Stimulated activated CD8-positive, alpha-beta memory T cell treated with anti-CD3 and anti-CD28 coated beads, Interleukin-4, amount 100 ng/mL, for 4 hours (primary cell): Measurements from ENCODE around the gene DYSF.

Experiments
- DNase-seq, 2 donors: peaks; one replicate each; pipeline ENCODE4 v3.0.0-alpha.2; 2020; ENCODE audit warnings: low read depth in 2 of 2, low spot score in 1 of 2

The DYSF gene

DNA sequence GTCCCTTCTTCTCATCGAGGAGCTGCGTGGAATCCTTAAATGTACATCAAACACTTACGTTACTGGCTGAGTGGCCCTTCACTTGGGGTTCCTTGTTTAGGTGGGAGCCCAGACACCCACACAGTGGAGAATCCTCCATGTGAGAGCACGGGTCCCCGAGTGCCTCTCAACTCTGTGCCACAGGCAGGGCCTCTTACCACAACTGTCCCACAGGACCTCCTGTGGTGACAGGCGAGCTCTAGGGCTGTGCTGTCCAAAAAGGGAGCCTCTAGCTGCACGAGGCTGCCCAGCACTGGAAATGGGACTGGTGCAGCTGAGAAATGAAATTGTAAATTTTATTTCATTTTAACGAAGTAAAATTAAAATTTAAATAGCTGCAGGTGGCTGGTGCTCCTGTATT, 145.7 kb downstream of the DYSF start:
- no peak for DNase-seq

DNA sequence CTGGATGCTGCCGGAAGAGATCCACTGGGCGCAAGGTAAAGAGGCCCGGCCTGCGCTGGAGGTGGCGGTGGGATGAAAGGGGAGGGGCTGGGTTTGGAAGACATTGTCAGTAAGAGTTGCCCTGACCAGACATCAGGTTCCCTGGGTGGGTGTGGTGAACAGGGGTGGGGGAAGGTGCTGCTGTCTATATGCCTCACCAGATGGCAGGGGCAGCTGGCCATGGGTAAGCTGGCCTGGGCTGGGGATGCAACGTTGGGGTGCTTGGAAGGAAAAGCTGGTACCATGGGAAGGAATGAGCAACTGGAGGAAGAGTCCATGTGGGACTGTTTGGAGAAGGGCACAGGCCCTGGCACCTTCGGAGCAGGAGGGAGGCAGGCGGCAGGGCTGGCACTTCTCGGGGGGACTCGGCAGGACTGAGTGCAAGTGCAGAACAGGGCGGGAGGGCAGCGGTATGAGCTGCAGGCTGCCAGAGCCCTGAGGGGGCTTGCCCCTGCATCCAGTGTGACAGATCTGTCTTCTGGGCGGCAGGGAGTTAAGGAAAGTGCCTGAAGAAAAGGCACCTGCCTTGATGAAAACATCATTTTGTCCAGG, 146.4 kb downstream of the DYSF start:
- no peak for DNase-seq

DNA sequence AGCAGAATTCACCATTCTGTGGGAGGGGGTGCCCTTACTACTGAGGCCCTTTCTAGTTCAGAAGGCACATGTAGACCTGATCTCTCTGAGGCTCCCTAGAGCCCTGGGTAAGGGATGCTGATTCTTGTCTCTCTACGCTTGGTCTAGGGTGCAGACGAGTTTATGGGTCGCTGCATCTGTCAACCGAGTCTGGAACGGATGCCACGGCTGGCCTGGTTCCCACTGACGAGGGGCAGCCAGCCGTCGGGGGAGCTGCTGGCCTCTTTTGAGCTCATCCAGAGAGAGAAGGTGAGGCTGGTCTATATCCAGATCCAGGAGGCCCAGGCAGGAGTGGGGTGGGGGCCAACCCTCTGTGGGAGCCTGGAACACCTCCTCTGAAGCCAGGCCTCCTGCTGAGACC, 147.2 kb downstream of the DYSF start:
- DNase-seq = no peak

DNA sequence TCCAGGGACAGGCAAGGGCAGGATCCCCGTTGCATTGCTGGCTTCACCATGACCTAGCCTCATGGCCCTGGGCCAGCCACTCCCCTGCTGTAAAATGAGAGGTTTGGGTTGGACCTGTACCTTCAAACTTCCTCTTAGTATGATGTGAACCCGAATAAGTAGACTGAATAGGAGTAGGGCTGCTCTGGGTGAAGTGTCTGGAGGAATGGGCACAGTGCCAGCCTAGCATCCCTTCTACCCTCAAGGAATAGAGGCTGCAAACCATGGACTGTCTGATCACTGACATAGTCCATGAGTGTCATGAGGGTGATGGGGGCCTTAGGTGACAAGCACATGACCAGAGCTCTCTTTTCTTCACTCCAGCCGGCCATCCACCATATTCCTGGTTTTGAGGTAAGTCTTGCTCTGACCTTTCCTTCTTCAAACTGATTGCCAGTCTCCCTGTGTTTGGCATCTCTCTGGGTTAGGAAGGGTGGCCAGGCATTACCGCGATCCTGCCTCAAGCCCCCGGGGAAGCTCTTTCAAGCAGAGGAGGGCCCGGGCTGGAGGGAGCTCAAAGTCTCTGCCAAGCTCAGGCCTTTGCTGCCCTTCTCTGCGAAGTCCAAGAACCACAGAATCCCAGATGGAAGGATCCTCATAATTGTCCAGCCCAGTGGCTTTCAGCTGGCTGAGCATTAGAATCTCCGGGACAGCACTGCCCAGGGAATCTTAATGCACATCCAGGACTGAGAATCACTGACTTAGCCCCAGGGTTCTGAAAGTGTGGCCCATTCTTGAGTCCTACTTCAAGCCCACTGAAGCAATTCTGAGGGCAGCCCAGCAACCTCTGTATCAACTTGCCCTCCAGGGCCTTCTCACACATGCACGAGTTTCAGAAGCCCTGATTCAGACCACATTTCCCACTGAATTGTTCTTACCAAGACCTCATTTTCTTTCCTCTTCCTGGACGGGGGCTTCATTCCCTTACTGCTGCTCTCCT, 148.1 kb downstream of the DYSF start:
- DNase-seq = no peak

DNA sequence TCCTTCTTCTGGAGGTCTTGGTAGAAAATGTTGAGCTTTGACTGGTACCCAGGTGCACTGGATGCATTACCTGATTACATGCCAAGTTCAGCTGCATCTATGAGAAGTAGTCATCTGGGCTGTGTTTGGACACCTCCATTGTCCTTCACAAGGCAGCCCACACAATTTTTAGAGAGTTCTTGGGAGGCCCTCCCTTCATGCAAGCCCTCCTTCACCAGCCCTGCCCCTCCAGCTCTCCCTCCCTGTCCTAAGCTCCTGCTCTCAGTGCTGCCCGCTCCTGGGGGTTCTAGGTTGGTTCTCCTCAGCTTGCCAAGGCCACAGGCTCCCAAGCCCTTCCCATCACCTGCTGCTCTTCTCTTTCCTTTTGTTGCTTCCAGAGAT, 148.7 kb downstream of the DYSF start:
- no peak for DNase-seq

DNA sequence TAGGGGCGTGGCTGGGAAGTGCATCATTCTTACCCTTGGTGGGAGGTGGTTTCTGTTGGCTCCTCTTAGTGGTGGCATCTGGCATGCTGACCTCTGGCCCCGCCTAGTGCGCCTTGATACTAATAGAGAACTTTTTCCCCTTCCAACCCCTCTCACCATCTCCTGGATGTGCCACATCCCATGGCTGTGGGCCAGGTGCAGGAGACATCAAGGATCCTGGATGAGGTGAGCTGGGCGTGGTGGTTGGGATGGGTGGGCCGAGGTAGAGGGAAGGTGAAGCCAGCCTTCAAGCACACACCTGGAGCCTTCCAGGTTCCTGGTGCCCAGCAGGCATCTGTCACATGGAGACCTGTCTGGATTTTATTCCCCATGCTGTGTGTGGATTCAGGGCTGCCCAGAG, 149.2 kb downstream of the DYSF start:
- no peak for DNase-seq

DNA sequence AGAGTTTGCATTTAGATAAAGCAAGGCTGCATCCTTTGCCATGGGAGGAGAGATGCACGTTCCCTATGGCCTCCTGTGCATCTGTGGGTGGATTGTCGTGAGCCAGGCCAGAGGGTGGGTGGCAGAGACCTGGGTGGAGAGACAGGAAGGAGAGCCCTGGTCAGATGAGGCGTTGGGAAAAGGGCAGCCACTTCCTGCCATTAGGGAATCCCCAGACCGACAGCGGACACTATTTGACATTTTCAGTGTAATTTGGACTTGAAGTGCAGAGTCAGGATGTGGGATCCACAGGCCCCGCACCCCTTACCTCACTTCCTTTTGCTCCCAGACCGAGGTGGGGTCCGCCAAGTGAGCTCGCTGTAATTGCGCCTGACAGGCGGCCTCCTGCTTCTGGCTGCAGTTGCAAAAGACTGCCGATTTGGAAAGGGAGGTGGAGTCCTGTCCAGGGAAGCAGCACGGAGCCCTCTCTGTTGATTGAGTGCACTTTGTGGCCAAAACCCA, 150.0 kb downstream of the DYSF start:
- DNase-seq = no peak

DNA sequence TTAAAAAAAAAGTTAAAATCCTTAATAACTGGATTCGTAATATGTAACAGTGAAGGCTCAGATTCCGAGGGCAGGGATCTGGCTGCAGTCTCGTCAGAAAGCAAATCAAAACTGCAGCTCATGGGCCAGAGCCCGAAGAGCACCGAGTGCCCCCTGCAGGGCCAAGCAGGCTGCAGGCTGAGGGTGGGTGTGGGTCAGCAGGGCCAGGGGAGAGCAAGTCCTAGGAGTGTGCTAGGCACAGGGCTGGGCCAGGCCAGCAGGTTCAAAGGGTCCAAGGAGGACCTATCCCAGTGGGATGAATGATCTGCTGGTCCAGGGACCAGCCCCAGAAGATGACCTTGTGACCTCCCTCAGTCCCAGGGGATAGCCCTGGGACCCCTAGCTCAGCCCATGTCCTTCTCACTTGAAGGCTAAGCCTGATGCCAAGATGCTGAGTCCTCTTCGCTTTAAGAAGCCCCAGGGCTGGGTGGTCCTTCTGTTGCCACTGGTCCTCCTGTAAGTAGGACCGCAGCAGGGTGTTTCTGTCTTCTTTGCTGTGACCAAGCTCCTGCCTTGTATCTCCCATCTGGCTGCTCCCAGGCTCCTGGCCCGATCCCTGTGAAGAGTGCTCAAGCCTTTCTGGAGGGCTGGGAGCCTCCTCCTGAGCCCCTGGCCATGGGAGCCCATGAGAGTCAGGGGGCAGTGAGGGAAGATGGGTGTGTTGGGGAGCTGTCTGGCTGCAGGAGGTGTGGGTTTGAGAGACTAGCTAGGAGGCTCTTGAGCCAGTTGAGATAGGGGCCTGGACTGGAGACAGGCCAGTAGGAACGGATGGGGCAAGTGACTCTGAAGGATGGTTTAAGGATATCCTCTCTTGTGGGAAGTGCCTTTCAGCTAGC, 150.7 kb downstream of the DYSF start:
- DNase-seq = no peak

DNA sequence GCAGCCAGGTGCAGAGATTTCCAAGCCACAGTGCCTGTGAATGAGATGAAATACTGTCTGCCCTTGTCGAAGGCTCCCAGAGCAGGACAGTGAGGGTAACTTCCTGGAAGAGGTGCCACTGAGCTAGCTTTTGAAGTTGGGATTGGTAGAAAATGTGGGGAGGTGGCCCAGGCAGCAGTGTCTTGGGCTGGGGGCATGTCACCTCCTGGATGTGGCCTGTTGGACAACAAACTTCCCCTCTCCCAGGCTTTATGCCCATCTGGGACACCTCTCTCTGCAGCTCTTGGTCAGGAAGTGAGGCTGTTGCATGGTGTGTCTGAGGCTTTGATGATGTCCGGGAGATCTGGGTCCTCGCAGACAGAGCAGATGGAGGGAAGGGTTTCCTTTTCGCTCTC, 151.4 kb downstream of the DYSF start:
- DNase-seq = no peak

DNA sequence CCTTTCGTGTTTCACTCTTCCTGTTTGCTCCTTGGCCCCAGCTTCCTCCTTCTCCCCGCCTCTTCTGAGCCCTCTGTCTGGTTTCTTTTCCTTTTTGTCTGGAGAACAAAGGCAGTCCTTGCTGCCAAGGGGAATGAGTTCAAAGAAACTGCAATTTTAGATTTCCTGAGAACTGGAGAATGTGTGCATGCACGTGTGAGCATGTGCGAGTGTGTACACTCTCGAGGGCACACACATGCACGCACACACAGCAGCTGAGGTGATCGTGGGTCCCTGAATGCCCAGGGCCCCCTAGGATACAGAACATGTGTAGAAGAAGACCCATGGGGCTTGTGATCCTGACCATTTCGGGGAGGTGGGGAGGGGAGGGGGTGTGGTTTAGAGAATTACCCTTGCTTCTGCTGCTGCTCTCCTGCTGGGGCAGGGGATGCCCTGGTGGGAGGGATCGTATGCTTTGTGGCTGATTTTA, 151.8 kb downstream of the DYSF start:
- no peak for DNase-seq

DNA sequence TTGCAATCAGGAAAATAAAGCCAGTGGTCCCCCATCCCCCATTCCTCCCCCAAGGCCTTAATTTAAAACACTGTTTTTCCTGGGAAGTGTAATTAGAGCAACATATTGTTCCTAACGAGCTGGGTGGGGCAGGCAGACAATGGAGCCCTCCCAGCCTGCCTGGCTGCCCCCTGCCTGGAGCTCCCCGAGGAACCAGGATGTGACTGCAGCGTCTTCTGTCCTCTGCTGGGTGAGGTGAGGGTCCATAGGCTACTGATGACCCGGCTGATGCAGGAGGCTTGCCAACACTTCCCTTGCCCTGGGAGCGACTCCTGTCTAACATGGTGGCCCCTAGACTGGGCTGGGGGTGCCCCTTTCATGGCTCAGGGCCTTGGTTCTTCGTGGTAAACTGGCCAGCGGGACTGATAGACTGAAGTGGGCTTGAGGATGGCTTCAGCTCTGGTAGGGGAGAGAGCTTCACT, 152.4 kb downstream of the DYSF start:
- DNase-seq = no peak

DNA sequence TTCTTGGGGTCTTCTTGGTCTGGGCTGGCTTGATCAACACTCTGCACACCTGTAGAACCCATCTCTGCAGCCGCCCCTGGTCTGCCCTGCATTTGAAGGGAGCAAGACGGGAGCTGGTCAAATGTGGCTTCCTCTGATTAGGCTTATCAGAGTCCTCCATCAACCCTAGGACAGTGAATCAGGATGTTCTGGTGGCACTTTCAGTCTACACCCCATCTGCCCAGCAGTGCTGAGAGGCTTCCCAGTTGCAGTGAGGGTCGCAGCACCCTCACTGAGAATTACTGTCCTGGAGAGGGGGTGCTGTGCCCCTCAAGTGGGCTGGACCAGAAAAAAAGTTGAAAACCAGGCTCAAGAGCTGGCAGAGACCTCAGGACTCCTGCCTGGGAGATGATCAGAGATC, 152.9 kb downstream of the DYSF start:
- DNase-seq = no peak

DNA sequence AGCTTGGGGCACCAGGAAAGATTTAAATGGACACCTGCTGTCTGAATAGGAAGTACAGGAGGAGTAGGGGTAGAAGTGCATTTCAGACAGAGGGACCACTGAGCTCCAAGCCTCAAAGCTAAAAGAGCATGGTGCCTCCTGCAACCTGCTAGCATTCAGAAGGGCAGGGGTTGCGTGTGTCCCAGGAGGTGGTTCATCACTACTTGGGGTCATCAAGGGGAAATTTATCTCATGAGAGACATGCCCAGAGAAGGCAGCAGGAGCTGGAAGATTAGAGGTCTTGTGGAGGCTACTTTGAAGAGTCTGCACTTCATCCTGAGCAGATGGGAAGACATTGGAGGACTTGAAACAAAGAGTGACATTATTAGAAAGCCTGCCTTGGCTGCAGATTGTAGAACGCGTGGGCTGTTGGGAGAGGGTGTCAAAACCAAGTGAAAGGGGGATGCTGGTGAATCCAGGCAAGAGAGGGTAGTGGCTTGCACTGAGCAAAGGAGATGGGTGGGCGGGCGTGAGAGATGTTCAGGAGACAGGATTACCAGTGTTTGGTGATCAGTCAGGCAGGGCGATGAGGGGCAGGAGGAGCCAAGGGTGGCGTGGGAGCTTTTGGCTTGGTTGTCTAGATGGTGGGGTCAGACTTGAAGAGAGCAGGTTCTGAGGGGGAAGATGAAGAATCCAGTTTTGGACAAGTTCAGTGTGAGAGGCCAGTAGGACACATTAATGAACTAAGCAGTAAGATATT, 154.0 kb downstream of the DYSF start:
- DNase-seq = no peak

DNA sequence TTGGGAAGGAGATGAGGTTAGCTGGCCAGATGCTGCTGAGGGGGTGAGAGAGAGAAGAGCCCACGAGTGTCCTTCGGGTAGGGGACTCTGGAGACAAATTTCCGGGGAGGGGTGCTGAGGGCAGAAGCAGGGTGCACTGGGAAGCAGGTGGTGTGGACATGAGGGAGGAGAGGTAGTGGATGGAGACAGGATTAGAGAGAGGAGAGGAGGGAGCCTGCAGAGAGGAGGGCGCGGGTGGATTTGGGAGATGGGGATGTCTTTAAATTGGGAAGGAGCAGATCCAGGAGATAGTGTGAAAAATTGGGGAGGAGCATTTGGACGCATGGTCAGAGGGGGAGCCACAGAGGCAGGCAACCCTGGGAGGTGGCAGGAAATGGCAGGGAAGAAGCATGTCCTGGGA, 154.7 kb downstream of the DYSF start:
- DNase-seq = no peak

DNA sequence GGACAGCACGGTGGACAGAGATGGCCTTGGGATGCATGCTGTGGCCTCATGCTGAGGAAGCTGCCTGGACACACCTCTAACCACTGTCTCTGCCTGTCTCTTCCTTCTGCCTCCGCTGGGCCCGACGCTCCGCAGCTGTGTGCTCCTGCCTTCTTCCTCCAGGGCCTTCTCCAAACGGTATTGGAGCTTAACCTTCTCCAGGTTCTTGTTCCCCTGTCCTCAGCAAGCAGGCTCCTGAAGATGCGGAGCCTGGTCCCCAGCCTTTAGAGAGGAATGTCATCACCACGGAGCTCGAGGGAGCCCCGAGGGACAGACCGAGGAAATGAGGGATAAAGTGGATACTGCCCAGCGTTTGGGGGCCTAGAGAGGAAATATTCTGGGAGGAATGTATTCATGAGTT, 155.1 kb downstream of the DYSF start:
- DNase-seq = no peak

DNA sequence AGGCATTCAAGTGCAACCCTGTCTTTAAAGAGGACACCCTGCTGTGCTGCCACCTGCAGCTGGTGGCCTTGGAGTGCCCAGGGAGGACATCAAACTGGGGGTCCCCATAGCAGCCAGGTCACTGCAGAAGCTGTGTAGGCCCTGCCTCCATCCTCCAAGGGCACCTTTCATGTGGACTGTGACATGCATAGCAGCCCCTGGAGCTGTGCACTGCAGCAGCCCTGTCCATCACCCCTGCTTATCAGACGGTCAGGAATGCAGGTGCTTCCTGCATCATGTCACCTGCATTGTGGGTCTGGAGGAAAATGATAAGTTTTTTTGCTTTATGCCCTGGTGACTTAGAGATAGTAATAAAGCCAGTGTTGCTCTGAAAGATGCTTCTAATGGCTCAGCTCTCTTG, 155.7 kb downstream of the DYSF start:
- DNase-seq = no peak

DNA sequence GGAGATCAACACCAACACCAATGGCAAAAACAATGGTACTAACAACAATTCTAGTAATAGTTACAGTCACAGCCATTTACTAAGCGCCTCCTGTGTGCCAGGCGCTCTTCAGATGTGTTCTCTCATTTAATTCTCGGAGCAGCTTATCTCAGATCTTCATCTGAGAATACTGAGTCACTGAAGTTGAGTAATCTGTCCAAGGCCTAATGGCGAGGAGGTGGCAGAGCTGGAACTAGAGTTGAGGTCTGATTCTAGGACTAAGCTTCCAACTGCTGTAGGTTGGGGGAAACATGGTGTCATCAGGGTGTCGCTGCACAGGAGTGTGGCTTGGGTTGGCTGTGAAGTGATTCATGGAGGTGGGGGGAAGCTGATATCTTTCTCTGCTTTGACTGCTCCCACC, 156.1 kb downstream of the DYSF start:
- no peak for DNase-seq

DNA sequence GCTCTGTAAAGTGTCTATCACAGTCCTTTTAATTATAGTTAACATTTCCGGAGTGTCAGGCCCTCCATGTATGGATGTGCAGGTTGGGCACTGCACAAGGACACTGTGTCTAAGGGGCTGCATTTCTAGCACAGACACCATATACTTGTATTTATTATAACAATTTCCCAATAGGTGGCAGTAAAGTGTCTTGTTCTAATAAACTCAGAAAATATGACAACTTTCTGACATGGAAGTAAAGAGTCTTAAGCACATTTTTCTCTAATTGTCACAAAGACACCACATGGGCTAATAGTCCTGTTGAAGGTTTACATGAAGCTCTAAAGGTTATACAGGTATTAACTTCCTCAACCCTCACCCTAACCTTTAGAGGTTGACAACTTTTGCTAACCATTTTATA, 156.6 kb downstream of the DYSF start:
- no peak for DNase-seq

DNA sequence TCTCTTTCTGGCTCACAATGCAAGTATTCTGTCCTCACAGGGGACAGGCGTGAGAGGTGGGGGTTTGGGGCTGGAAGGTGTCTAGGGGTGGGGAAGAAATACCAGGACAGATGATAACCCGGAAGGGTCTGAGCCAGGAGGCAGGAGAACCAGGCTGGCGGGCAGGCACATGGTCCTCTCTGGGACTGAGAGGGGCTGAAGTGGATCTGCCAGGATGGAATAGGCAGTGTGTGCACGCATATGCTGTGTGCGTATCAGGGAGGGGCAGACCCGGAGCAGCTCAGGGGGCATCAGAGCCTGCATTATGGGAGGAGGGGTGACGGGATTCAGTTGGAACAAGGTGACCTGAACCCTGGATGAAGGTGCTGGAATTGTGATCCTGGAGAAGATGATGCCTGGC, 157.3 kb downstream of the DYSF start:
- no peak for DNase-seq

DNA sequence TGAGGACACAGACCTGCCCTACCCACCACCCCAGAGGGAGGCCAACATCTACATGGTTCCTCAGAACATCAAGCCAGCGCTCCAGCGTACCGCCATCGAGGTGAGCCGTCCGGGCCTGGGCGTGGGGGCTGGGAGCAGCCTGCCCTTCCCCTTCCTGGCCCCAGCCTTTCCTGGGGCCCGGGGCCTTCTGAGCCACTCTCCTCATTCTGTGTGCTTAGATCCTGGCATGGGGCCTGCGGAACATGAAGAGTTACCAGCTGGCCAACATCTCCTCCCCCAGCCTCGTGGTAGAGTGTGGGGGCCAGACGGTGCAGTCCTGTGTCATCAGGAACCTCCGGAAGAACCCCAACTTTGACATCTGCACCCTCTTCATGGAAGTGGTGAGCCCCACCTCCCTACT, 157.9 kb downstream of the DYSF start:
- DNase-seq = no peak
